ENCODE results near the gene PDIA4.
A peak's percentile ranks its signal among the peaks of the same experiment; 100 is the strongest.
"Not testable (repeated sequence)": the region's sequence is repeated elsewhere in the genome, so short reads cannot be mapped to it uniquely, and the experiment has no call there.

PDIA4 gene

GRCh38 chr7:149028346-149029109 is at the start of gene PDIA4:
Gene PDIA4 (minus strand): TSS chr7:149028505. CDS start chr7:149028408, 97 bp downstream.
- DNase-seq: peak; percentile 97

GRCh38 chr7:149077594-149077993 is 49.3 kb upstream of the PDIA4 start:
- DNase-seq: no peak

GRCh38 chr7:149075286-149075685 is 47.0 kb upstream of the PDIA4 start:
- no peak for DNase-seq

- DNase-seq: no peak
Measured at GRCh38 chr7:149074116-149074885, 46.0 kb upstream of the PDIA4 start.

- no peak for DNase-seq
Measured at GRCh38 chr7:149072438-149072775, 44.1 kb upstream of the PDIA4 start.

- no peak for DNase-seq
Measured at GRCh38 chr7:149071641-149072437, 43.5 kb upstream of the PDIA4 start.

- DNase-seq: no peak
Measured at GRCh38 chr7:149071182-149071635, 42.9 kb upstream of the PDIA4 start.

GRCh38 chr7:149070372-149071125 is 42.2 kb upstream of the PDIA4 start:
- DNase-seq: no peak

GRCh38 chr7:149067869-149068268 is 39.6 kb upstream of the PDIA4 start:
- peak; percentile 6 for DNase-seq

- no peak for DNase-seq
Measured at GRCh38 chr7:149063476-149063875, 35.2 kb upstream of the PDIA4 start.

- not testable (repeated sequence) for DNase-seq
Measured at GRCh38 chr7:149062217-149062899, 34.1 kb upstream of the PDIA4 start.

- DNase-seq: no peak
Measured at GRCh38 chr7:149060156-149060555, 31.9 kb upstream of the PDIA4 start.

GRCh38 chr7:149053885-149054284 is 25.6 kb upstream of the PDIA4 start:
- no peak for DNase-seq

- no peak for DNase-seq
Measured at GRCh38 chr7:149053384-149053783, 25.1 kb upstream of the PDIA4 start.

GRCh38 chr7:149050941-149051340 is 22.6 kb upstream of the PDIA4 start:
- DNase-seq: no peak

- DNase-seq: no peak
Measured at GRCh38 chr7:149048805-149049204, 20.5 kb upstream of the PDIA4 start.

- no peak for DNase-seq
Measured at GRCh38 chr7:149046416-149046815, 18.1 kb upstream of the PDIA4 start.

- no peak for DNase-seq
Measured at GRCh38 chr7:149043936-149044335, 15.6 kb upstream of the PDIA4 start.

GRCh38 chr7:149041350-149041749 is 13.0 kb upstream of the PDIA4 start:
- no peak for DNase-seq

- not testable (repeated sequence) for DNase-seq
Measured at GRCh38 chr7:149038641-149039040, 10.3 kb upstream of the PDIA4 start.

GRCh38 chr7:149036676-149037075 is 8.4 kb upstream of the PDIA4 start:
- DNase-seq: no peak

GRCh38 chr7:149031353-149031910 is 3.1 kb upstream of the PDIA4 start:
- DNase-seq: no peak

All from NCI-H1436 (cell line).